HL-60 (cell line): Measurements from ENCODE around the gene SLC7A14.

Source experiments
- DNase-seq, 2 experiments: peaks; one replicate each; pipeline ENCODE4 v3.0.0-alpha.2; 2010 to 2020; ENCODE audit warnings: low read depth in 1 of 2, low spot score in 1 of 2
- H3K27ac ChIP-seq: fragments of 250-450 bp; sonication (Bioruptor Pico); replicated peaks from 2 replicates; pipeline ENCODE4 v1.5.1; 2020; ENCODE audit warnings: mild to moderate bottlenecking, moderate library complexity
- H3K27me3 ChIP-seq: fragments of 250-450 bp; sonication (Bioruptor Pico); 2 replicates; pipeline ENCODE4 v1.5.1; 2021; ENCODE audit warnings: mild to moderate bottlenecking, moderate library complexity; ENCODE audit not compliant: insufficient read depth, poor library complexity, severe bottlenecking
- H3K4me3 ChIP-seq: replicated peaks from 2 replicates; pipeline ENCODE4 v1.5.1; 2011; ENCODE audit warnings: mild to moderate bottlenecking, control low read depth, low read length; ENCODE audit not compliant: insufficient read depth
- CTCF ChIP-seq: IDR thresholded peaks from one replicate; pipeline ENCODE4 v1.5.1; 2011; ENCODE audit warnings: low read length, control low read depth, inconsistent platforms; ENCODE audit not compliant: insufficient read depth
- GABPA ChIP-seq: IDR thresholded peaks from 2 replicates; pipeline ENCODE4 v1.6.1; 2012; ENCODE audit warnings: low read depth
- POLR2AphosphoS5 ChIP-seq: IDR thresholded peaks from 2 replicates; pipeline ENCODE4 v1.6.1; 2012; ENCODE audit warnings: low read depth
- REST ChIP-seq: IDR thresholded peaks from 2 replicates; pipeline ENCODE4 v1.6.1; 2012; ENCODE audit warnings: low read depth; ENCODE audit not compliant: insufficient replicate concordance
- SPI1 ChIP-seq: IDR thresholded peaks from 2 replicates; pipeline ENCODE4 v1.6.1; 2012; ENCODE audit warnings: low read depth, mild to moderate bottlenecking, borderline replicate concordance

Gene SLC7A14

GRCh38 chr3:170598091-170598502, 12.2 kb upstream of the SLC7A14 start:
- Histone ChIP-seq H3K27ac (no peak overlapping the region), H3K27me3 (peaks cover 2% of the 10 kb centered on the region), H3K4me3 (no peak overlapping the region)
- DNase-seq: no peak
- TF ChIP-seq POLR2AphosphoS5 (no peak), REST (no peak)

- TF ChIP-seq REST (no peak), SPI1 (no peak), CTCF (no peak), GABPA (no peak), POLR2AphosphoS5 (no peak)
- Histone ChIP-seq H3K27me3 (peaks cover 2% of the 10 kb centered on the region), H3K4me3 (no peak overlapping the region), H3K27ac (no peak overlapping the region)
- no peak for DNase-seq
These were observed 8.7 kb upstream of the SLC7A14 start for GRCh38 chr3:170594528-170594927.

- no peak for DNase-seq
- Histone ChIP-seq H3K27ac (no peak overlapping the region), H3K27me3 (peaks cover 2% of the 10 kb centered on the region), H3K4me3 (no peak overlapping the region)
- no peak for TF ChIP-seq CTCF
- no peak for TF ChIP-seq GABPA
- no peak for TF ChIP-seq SPI1
- no peak for TF ChIP-seq REST
- TF ChIP-seq POLR2AphosphoS5: no peak
These were observed 7.8 kb upstream of the SLC7A14 start for GRCh38 chr3:170593634-170594033.

GRCh38 chr3:170589113-170589512, 3.2 kb upstream of the SLC7A14 start:
- no peak for TF ChIP-seq GABPA
- no peak for TF ChIP-seq POLR2AphosphoS5
- no peak for TF ChIP-seq REST
- no peak for TF ChIP-seq SPI1
- TF ChIP-seq CTCF: no peak
- Histone ChIP-seq H3K27me3 (peaks cover 9% of the 10 kb centered on the region), H3K4me3 (no peak overlapping the region), H3K27ac (no peak overlapping the region)
- no peak for DNase-seq
